Fibroblast of lung (primary cell): ENCODE results near the gene ECE2. TPM values are rescaled to one million over a fixed set of nuclear protein-coding genes. Genes with fewer than 3 reads are reported as not detected.
A peak's percentile ranks its signal among the peaks of the same experiment; 100 is the strongest.

Experiments used
- DNase-seq, 2 donors: peaks; one replicate each; pipeline versions ENCODE4 v3.0.0 to v3.0.0-alpha.2; 2010; ENCODE audit warnings: low read depth in 2 of 2
- H2AFZ ChIP-seq: 2 replicates; pipeline ENCODE4 v1.5.1; 2012; ENCODE audit warnings: low read length, control low read depth, inconsistent platforms
- H3K27ac ChIP-seq: 2 replicates; pipeline ENCODE4 v1.5.1; 2011; ENCODE audit warnings: low read length, control low read depth; ENCODE audit not compliant: insufficient read depth
- H3K27me3 ChIP-seq: 2 replicates; pipeline ENCODE4 v1.5.1; 2011; ENCODE audit warnings: mild to moderate bottlenecking, low read length; ENCODE audit not compliant: control insufficient read depth, insufficient read depth
- H3K36me3 ChIP-seq: 2 replicates; pipeline ENCODE4 v1.5.1; 2011; ENCODE audit warnings: low read length; ENCODE audit not compliant: control insufficient read depth, insufficient read depth
- H3K4me1 ChIP-seq: 2 replicates; pipeline ENCODE4 v1.5.1; 2011; ENCODE audit warnings: low read length; ENCODE audit not compliant: control insufficient read depth, insufficient read depth; ENCODE audit errors: extremely low read depth
- H3K4me2 ChIP-seq: 2 replicates; pipeline ENCODE4 v1.5.1; 2011; ENCODE audit warnings: low read length, control low read depth; ENCODE audit not compliant: insufficient read depth; ENCODE audit errors: extremely low read depth
- H3K4me3 ChIP-seq, 4 experiments: fragments of 200-600 bp in 1 of 4; sonication (generic) in 1 of 4; replicated peaks in 1 of 4; 2 replicates each; pipeline ENCODE4 v1.5.1; 2011 to 2016; ENCODE audit warnings: low read length in 4 of 4, low read depth in 3 of 4, mild to moderate bottlenecking in 3 of 4, control low read depth in 2 of 4, inconsistent platforms in 1 of 4, mixed read lengths in 1 of 4; ENCODE audit not compliant: insufficient read depth in 1 of 4; ENCODE audit errors: control extremely low read depth in 1 of 4
- H3K79me2 ChIP-seq: 2 replicates; pipeline ENCODE4 v1.5.1; 2012; ENCODE audit warnings: mild to moderate bottlenecking, low read length, inconsistent platforms; ENCODE audit not compliant: control insufficient read depth, insufficient read depth
- H3K9ac ChIP-seq: 2 replicates; pipeline ENCODE4 v1.5.1; 2011; ENCODE audit warnings: mild to moderate bottlenecking, low read length, control low read depth; ENCODE audit not compliant: insufficient read depth
- H3K9me3 ChIP-seq: 2 replicates; pipeline ENCODE4 v1.5.1; 2012; ENCODE audit warnings: low read depth, low read length; ENCODE audit not compliant: control insufficient read depth, insufficient read depth
- H4K20me1 ChIP-seq: 2 replicates; pipeline ENCODE4 v1.5.1; 2011; ENCODE audit warnings: low read length; ENCODE audit not compliant: control insufficient read depth, insufficient read depth; ENCODE audit errors: extremely low read depth
- CTCF ChIP-seq, 2 donors: IDR thresholded peaks in 1 of 2; conservative IDR thresholded peaks in 1 of 2; 1 replicate in 1 of 2; 2 replicates in 1 of 2; pipeline ENCODE4 v1.5.1; 2011 to 2012; ENCODE audit warnings: low read length in 2 of 2, control low read depth in 1 of 2, inconsistent platforms in 1 of 2, low read depth in 1 of 2, mild to moderate bottlenecking in 1 of 2
- EZH2 ChIP-seq: IDR thresholded peaks from 2 replicates; pipeline ENCODE4 v1.5.1; 2012; ENCODE audit warnings: low read length, control low read depth, mild to moderate bottlenecking; ENCODE audit errors: missing control alignments
- polyA plus RNA-seq, 2 donors: library from polyadenylated mRNA; depleted of rRNA in 1 of 2; stranded (reverse) in 1 of 2; unstranded in 1 of 2; fragments of >200 nt; gene quantifications; 2 replicates each; pipeline ENCODE4 v1.2.1, GENCODE V29; 2011 to 2012; ENCODE audit warnings: missing spikeins in 1 of 2
- total RNA-seq: library from RNA; depleted of rRNA; stranded (reverse); fragments of >200 nt; gene quantifications from 2 replicates; pipeline ENCODE4 v1.2.1, GENCODE V29; 2014

ECE2 gene
- total and polyA plus RNA-seq, 2 donors (not counting 1 experiment from before 2014, with no cell fraction given) = not detected

- Histone ChIP-seq H3K79me2 (no peaks in the 10 kb centered on the region), H3K9ac (no peak overlapping the region), H3K27me3 (peaks cover 49% of the 10 kb centered on the region), H3K4me2 (no peak overlapping the region), H3K36me3 (no peaks in the 10 kb centered on the region), H3K4me1 (peaks cover 4% of the 10 kb centered on the region), H3K4me3 (no peak overlapping the region), H3K9me3 (no peaks in the 10 kb centered on the region), H4K20me1 (no peaks in the 10 kb centered on the region), H3K27ac (no peak overlapping the region), H2AFZ (no peak overlapping the region)
- peak in 1 of 2 donors; percentile 14 for DNase-seq
- TF ChIP-seq EZH2 = no peak
- no peak for TF ChIP-seq CTCF (conservative IDR thresholded peaks at IDR 0.05 in 1 of 2, IDR thresholded peaks at IDR 0.05 in 1 of 2; ENCODE audit: low read depth in 1 of 2, low read length in 2 of 2)
Measured at GRCh38 chr3:184231671-184232070, 44.2 kb upstream of the ECE2 start.

GRCh38 chr3:184233127-184233843 is 42.5 kb upstream of the ECE2 start:
- H2AFZ ChIP-seq = no peak overlapping the region
- no peak overlapping the region for H3K4me2 ChIP-seq
- H3K4me3 ChIP-seq = no peak overlapping the region
- H4K20me1 ChIP-seq = no peaks in the 10 kb centered on the region
- peaks cover 43% of the 10 kb centered on the region for H3K27me3 ChIP-seq
- no peak for DNase-seq
- H3K9me3 ChIP-seq = no peaks in the 10 kb centered on the region
- H3K9ac ChIP-seq = no peak overlapping the region
- no peak overlapping the region for H3K27ac ChIP-seq
- no peak for TF ChIP-seq EZH2
- no peak for TF ChIP-seq CTCF (conservative IDR thresholded peaks at IDR 0.05 in 1 of 2, IDR thresholded peaks at IDR 0.05 in 1 of 2; ENCODE audit: low read depth in 1 of 2, low read length in 2 of 2)
- no peaks in the 10 kb centered on the region for H3K79me2 ChIP-seq
- peaks cover 4% of the 10 kb centered on the region for H3K4me1 ChIP-seq
- no peaks in the 10 kb centered on the region for H3K36me3 ChIP-seq

GRCh38 chr3:184234224-184234623 is 41.6 kb upstream of the ECE2 start:
- DNase-seq = peak; percentile 61 to 83
- H3K27ac ChIP-seq = no peak overlapping the region
- H3K79me2 ChIP-seq = no peaks in the 10 kb centered on the region
- H3K4me1 ChIP-seq = peaks cover 4% of the 10 kb centered on the region
- H3K9ac ChIP-seq = no peak overlapping the region
- no peak overlapping the region for H3K4me2 ChIP-seq
- H3K4me3 ChIP-seq = no peak overlapping the region
- no peak overlapping the region for H2AFZ ChIP-seq
- H3K9me3 ChIP-seq = no peaks in the 10 kb centered on the region
- no peaks in the 10 kb centered on the region for H3K36me3 ChIP-seq
- TF ChIP-seq CTCF (conservative IDR thresholded peaks at IDR 0.05 in 1 of 2, IDR thresholded peaks at IDR 0.05 in 1 of 2; ENCODE audit: low read depth in 1 of 2, low read length in 2 of 2) (no peak), EZH2 (no peak)
- no peaks in the 10 kb centered on the region for H4K20me1 ChIP-seq
- peaks cover 35% of the 10 kb centered on the region for H3K27me3 ChIP-seq
